HL-60 (cell line): ENCODE measurements around the gene SUCO.

Source experiments
- GABPA ChIP-seq: IDR thresholded peaks from 2 replicates; pipeline ENCODE4 v1.6.1; 2012; ENCODE audit warnings: low read depth
- POLR2AphosphoS5 ChIP-seq: IDR thresholded peaks from 2 replicates; pipeline ENCODE4 v1.6.1; 2012; ENCODE audit warnings: low read depth
- TF ChIP-seq, protein P1 (sequence below): IDR thresholded peaks from one replicate; pipeline ENCODE4 v1.5.1; 2011; ENCODE audit warnings: low read length, control low read depth, inconsistent platforms; ENCODE audit not compliant: insufficient read depth

DNA sequence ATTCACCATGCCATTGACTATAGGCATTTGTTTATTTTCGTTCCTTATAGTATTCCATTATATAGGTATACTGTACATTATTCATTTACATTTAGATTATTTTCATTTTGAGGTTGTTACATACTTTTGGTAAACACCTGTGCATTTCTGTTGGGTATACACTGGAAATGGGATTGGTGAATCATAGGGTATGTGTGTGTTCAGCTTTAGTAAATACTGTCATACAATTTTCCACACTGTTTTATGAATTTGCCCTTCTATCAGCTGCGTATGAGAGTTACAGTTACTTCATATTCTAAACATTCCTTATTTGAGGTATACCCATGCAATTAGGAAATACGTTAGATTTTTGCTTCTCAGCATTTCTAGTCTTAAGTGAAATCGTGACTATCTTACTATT is 70.9 kb downstream of the SUCO start:
- TF ChIP-seq POLR2AphosphoS5 (no peak), GABPA (no peak)
- TF ChIP-seq, protein P1, sequence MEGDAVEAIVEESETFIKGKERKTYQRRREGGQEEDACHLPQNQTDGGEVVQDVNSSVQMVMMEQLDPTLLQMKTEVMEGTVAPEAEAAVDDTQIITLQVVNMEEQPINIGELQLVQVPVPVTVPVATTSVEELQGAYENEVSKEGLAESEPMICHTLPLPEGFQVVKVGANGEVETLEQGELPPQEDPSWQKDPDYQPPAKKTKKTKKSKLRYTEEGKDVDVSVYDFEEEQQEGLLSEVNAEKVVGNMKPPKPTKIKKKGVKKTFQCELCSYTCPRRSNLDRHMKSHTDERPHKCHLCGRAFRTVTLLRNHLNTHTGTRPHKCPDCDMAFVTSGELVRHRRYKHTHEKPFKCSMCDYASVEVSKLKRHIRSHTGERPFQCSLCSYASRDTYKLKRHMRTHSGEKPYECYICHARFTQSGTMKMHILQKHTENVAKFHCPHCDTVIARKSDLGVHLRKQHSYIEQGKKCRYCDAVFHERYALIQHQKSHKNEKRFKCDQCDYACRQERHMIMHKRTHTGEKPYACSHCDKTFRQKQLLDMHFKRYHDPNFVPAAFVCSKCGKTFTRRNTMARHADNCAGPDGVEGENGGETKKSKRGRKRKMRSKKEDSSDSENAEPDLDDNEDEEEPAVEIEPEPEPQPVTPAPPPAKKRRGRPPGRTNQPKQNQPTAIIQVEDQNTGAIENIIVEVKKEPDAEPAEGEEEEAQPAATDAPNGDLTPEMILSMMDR = no peak
